K562 (cell line): ENCODE results near the gene ITPA. TPM values are rescaled to one million over a fixed set of nuclear protein-coding genes. Genes with fewer than 3 reads are reported as not detected.

ENCODE experiments used
- CBX1 ChIP-seq: sonication (generic); IDR thresholded peaks from 2 replicates; pipeline ENCODE4 v1.6.1; 2016; ENCODE audit warnings: antibody characterized with exemption, low read depth, mild to moderate bottlenecking
- CREB3 ChIP-seq: fragments of 450-650 bp; conservative IDR thresholded peaks from 2 replicates; pipeline ENCODE4 v1.6.1; 2016; ENCODE audit warnings: missing genetic modification characterization, low read depth, mild to moderate bottlenecking, missing compliant biosample characterization, moderate library complexity
- CSDE1 ChIP-seq, 2 experiments: fragments of 450-650 bp; IDR thresholded peaks; 2 replicates each; pipeline ENCODE4 v1.6.1; 2016; ENCODE audit warnings: mild to moderate bottlenecking in 1 of 2
- CXXC5 ChIP-seq: fragments of 250-450 bp; sonication (Bioruptor Pico); IDR thresholded peaks from 2 replicates; pipeline ENCODE4 v1.8.0; 2022; ENCODE audit warnings: inconsistent platforms, mild to moderate bottlenecking, moderate library complexity
- DLX4 ChIP-seq: fragments of 250-450 bp; sonication (Bioruptor Pico); IDR thresholded peaks from 2 replicates; pipeline ENCODE4 v1.6.1; 2021; ENCODE audit warnings: mild to moderate bottlenecking
- EP300 ChIP-seq: IDR thresholded peaks from 2 replicates; pipeline ENCODE4 v1.6.1; 2012; ENCODE audit warnings: low read length, improper control_type of control experiment
- ETV1 ChIP-seq: fragments of 450-650 bp; conservative IDR thresholded peaks from 2 replicates; pipeline ENCODE4 v1.6.1; 2016; ENCODE audit warnings: missing genetic modification characterization, control low read depth, low read depth, missing compliant biosample characterization
- HBP1 ChIP-seq: fragments of 450-650 bp; formaldehyde crosslinking; IDR thresholded peaks from 2 replicates; pipeline ENCODE4 v1.4.0; 2022; ENCODE audit warnings: missing genetic modification characterization
- HEY1 ChIP-seq: fragments of 250-450 bp; sonication (Bioruptor Pico); IDR thresholded peaks from 2 replicates; pipeline ENCODE4 v1.5.0; 2020; ENCODE audit warnings: mild to moderate bottlenecking, moderate library complexity, borderline replicate concordance
- HMG20B ChIP-seq: fragments of 250-450 bp; sonication (Bioruptor Pico); IDR thresholded peaks from 2 replicates; pipeline ENCODE4 v1.5.0; 2021; ENCODE audit warnings: mild to moderate bottlenecking
- MAZ ChIP-seq, 2 experiments: fragments of 450-650 bp in 1 of 2; sonication (generic) in 1 of 2; formaldehyde crosslinking; IDR thresholded peaks in 1 of 2; conservative IDR thresholded peaks in 1 of 2; 2 replicates each; pipeline versions ENCODE4 v1.4.0 to v1.5.0; 2020; ENCODE audit warnings: mild to moderate bottlenecking in 1 of 2, missing genetic modification reagents in 1 of 2
- MXI1 ChIP-seq: IDR thresholded peaks from 2 replicates; pipeline ENCODE4 v1.6.1; 2011; ENCODE audit warnings: low read depth, mild to moderate bottlenecking, improper control_type of control experiment, low read length
- POLR2B ChIP-seq: fragments of 450-650 bp; IDR thresholded peaks from 2 replicates; pipeline ENCODE4 v1.6.1; 2018; ENCODE audit warnings: low read depth; ENCODE audit not compliant: partially characterized antibody
- RUNX1 ChIP-seq: sonication (generic); IDR thresholded peaks from 2 replicates; pipeline ENCODE4 v1.6.1; 2016; ENCODE audit warnings: antibody characterized with exemption, low read depth
- SIN3A ChIP-seq, 2 experiments: fragments of 150-350 bp in 1 of 2; IDR thresholded peaks; 2 replicates each; pipeline ENCODE4 v1.6.1; 2011 to 2016; ENCODE audit warnings: borderline replicate concordance in 2 of 2, low read depth in 2 of 2, low read length in 2 of 2, mild to moderate bottlenecking in 2 of 2, moderate library complexity in 2 of 2; ENCODE audit not compliant: control insufficient read depth in 1 of 2
- TARDBP ChIP-seq: fragments of 450-650 bp; IDR thresholded peaks from 2 replicates; pipeline ENCODE4 v1.6.1; 2016
- ZBTB34 ChIP-seq: fragments of 250-450 bp; sonication (Bioruptor Pico); IDR thresholded peaks from 2 replicates; pipeline ENCODE4 v1.8.0; 2021; ENCODE audit warnings: mild to moderate bottlenecking, moderate library complexity
- ZNF143 ChIP-seq: sonication (generic); formaldehyde crosslinking; IDR thresholded peaks from 2 replicates; pipeline ENCODE4 v1.9.0; 2022; ENCODE audit warnings: mild to moderate bottlenecking, missing genetic modification reagents
- ZNF224 ChIP-seq: sonication (generic); formaldehyde crosslinking; IDR thresholded peaks from 2 replicates; pipeline ENCODE4 v1.8.0; 2022; ENCODE audit warnings: mild to moderate bottlenecking, missing genetic modification reagents
- ZNF23 ChIP-seq: fragments of 250-450 bp; sonication (Bioruptor Pico); IDR thresholded peaks from 2 replicates; pipeline ENCODE4 v1.4.0; 2020; ENCODE audit warnings: mild to moderate bottlenecking
- ZNF586 ChIP-seq: fragments of 450-650 bp; formaldehyde crosslinking; conservative IDR thresholded peaks from 2 replicates; pipeline ENCODE4 v1.4.0; 2020; ENCODE audit warnings: mild to moderate bottlenecking, moderate library complexity
- polyA plus RNA-seq, 8 experiments: library from polyadenylated mRNA; depleted of rRNA in 4 of 8; stranded (reverse) in 5 of 8; unstranded in 3 of 8; fragments of >200 nt; fragmentation: Nextera tagmentation in 2 of 8; fragmentation: Illumina TruSeq in 1 of 8; extraction: Ambion mirVana in 2 of 8; extraction: Trizol in 1 of 8; gene quantifications; 2 replicates each; pipeline versions ENCODE4 v1.2.1 to v1.2.3, GENCODE V29; 2011 to 2014; ENCODE audit warnings: inconsistent platforms in 1 of 8, missing spikeins in 1 of 8
- total RNA-seq, 7 experiments: library from RNA; depleted of rRNA in 6 of 7; stranded (reverse); fragments of >200 nt in 6 of 7; fragmentation: Illumina TruSeq in 2 of 7; extraction: Trizol in 2 of 7; gene quantifications; 2 replicates each; pipeline versions ENCODE4 v1.2.1 to v1.2.3, GENCODE V29; 2011 to 2021; ENCODE audit warnings: low replicate concordance in 1 of 7

The ITPA gene
- total and polyA plus RNA-seq, 9 of the 15 experiments (the other 6 are each of a cell fraction or from before 2014, with no cell fraction given) = 5.0 to 79.7 (median 36.7) TPM

GRCh38 chr20:3204124-3204794 is 5.0 kb upstream of the ITPA start, which contains the start of gene DDRGK1 (continued):
- TF ChIP-seq DLX4 (CRISPR knock-in tag) = no peak
- TF ChIP-seq HBP1 = no peak
- TF ChIP-seq ZNF143 (CRISPR knock-in tag) = no peak
- TF ChIP-seq POLR2B = peak; percentile 88
- no peak for TF ChIP-seq EP300
- TF ChIP-seq MAZ (CRISPR knock-in tag; conservative IDR thresholded peaks at IDR 0.05 in 1 of 2, IDR thresholded peaks at IDR 0.05 in 1 of 2) = peak in 1 of 2 experiments; percentile 46; a peak in 1 of 4 replicates
- peak; percentile 36 to 40; a peak in 2 of 4 replicates for TF ChIP-seq SIN3A (IDR thresholded peaks at IDR 0.05; ENCODE audit: borderline replicate concordance in 2 of 2, control insufficient read depth in 1 of 2, low read depth in 2 of 2, low read length in 2 of 2)
- TF ChIP-seq HEY1 (CRISPR knock-in tag) = no peak
- TF ChIP-seq ZBTB34 (CRISPR knock-in tag) = no peak
- no peak for TF ChIP-seq CBX1
- no peak for TF ChIP-seq TARDBP
- peak; percentile 56 for TF ChIP-seq CXXC5 (CRISPR knock-in tag)
- no peak for TF ChIP-seq MXI1
- no peak for TF ChIP-seq HMG20B
- TF ChIP-seq ZNF224 = no peak
- TF ChIP-seq CREB3 (tag) = no peak
- TF ChIP-seq CSDE1 (IDR thresholded peaks at IDR 0.05) = no peak
- no peak for TF ChIP-seq ETV1 (tag)
- TF ChIP-seq RUNX1 = no peak
- TF ChIP-seq ZNF586 = no peak
- no peak for TF ChIP-seq ZNF23
